ENCODE data around the gene ISL2. TPM values are rescaled to one million over a fixed set of nuclear protein-coding genes. Genes with fewer than 3 reads are reported as not detected.

The ISL2 gene
- total RNA-seq, 1 donor from 2014 or later, result 0.26 TPM

DNA sequence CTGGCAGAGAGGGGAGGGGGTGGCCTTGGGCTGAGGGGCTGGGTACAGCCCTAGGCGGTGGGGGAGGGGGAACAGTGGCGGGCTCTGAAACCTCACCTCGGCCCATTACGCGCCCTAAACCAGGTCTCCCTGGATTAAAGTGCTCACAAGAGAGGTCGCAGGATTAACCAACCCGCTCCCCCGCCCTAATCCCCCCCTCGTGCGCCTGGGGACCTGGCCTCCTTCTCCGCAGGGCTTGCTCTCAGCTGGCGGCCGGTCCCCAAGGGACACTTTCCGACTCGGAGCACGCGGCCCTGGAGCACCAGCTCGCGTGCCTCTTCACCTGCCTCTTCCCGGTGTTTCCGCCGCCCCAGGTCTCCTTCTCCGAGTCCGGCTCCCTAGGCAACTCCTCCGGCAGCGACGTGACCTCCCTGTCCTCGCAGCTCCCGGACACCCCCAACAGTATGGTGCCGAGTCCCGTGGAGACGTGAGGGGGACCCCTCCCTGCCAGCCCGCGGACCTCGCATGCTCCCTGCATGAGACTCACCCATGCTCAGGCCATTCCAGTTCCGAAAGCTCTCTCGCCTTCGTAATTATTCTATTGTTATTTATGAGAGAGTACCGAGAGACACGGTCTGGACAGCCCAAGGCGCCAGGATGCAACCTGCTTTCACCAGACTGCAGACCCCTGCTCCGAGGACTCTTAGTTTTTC is 4.9 kb downstream of the ISL2 start:
- DNase-seq (ENCODE audit: low read depth, low spot score), result no peak

DNA sequence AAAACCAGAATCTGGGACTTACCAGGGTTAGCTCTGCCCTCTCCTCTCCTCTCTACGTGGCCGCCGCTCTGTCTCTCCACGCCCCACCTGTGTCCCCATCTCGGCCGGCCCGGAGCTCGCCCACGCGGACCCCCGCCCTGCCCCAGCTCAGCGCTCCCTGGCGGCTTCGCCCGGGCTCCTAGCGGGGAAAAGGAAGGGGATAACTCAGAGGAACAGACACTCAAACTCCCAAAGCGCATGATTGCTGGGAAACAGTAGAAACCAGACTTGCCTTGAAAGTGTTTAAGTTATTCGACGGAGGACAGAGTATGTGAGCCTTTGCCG is 5.4 kb downstream of the ISL2 start:
- DNase-seq (ENCODE audit: low read depth, low spot score), result no peak

DNA sequence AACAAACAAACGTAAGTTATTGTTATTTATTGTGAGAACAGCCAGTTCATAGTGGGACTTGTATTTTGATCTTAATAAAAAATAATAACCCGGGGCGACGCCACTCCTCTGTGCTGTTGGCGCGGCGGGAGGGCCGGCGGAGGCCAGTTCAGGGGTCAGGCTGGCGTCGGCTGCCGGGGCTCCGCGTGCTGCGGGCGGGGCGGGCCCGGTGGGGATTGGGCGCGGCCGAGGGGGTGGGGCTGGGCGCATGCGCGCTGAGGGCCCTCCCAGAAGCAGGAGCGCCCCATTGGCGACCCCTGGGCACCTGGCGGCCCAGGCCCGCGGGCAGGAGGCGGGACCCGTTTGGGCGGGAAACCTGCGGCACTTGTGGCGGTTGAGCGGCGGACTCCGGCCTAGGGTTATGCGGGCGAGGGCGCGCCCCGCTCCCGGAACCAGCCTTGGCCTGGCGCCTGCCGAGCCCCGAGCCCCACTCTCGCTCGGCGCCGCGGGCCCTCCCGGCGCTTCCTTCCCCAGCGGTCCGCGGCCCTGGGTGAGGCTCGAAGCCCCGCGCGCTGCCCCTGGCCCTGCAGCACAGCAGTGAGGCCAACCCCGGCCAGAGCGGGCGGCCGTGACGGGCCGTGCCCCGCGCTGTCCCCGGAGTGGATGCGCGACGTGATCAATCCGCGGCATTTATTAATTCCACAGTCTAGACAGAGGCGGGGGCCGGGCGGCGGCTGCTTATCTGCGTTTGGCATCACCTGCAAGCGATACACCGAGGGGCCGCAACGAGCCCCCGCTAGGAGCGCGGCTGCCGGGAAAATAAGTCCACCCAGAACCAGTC is 6.0 kb downstream of the ISL2 start:
- DNase-seq (ENCODE audit: low read depth, low spot score), result no peak

DNA sequence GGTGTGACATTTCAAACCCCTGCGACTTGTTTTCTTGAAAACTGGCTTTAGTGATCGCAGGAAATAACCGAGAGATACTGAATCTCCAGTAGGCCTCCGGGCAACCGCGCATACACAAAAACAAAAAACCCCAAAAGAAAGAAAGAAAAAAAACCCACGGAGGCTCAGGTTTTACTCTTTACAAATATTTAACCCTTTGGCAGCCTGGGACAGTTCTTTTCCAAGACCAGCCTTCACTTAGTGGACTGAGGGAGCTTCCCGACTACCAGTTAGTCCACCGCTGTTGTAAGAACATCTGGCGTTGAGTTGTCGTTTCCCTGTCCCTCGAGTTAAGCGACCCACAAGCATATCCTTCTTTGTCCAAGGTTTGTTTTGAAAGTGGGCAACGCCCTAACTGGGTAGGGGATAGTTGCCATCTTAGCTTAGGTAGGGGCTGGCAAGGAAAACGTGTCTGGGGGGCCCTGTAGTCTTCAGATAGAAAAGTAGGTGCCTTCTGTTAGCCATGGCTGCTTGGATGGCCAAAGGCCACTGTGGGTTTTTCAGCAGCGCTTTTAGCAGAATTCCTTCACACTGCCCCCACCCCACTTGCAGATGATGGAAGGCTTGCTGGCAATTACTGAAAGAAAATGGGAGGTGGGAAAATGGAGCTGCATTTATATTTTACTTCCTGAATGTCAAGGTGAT is 6.9 kb downstream of the ISL2 start:
- no peak for DNase-seq (ENCODE audit: low read depth, low spot score)

DNA sequence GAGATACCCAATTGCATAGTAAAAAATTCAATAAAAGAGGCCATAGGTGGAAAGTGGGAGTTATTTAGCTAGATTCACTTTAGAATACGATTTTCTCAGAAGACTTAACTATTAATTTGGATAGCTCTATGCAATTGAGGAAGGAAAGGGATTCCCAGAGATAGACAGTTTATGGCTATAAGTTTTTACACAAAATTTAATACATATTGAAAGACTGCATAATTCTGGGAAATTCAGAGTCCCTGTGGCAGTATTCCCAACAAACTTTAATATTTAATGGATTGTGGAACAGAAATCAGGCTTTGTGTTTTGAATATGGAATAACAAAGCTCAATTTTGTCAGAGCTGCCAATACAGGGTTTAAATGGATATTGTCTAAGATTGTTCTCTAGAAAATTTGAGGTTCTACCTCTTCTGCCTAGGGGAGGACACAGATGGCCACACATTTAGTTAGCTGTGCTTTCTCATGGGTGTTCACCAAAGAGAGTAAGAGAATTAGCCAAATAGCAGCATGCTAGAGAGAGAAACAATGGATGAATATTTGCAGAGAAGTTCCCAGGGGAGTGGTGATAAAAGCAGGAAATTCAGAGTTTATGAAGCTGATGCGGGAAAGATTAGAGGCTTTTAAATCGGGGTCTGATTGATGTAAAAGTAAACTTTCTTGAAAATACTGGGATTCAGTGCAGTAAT is 8.5 kb downstream of the ISL2 start:
- no peak for DNase-seq (ENCODE audit: low read depth, low spot score)

DNA sequence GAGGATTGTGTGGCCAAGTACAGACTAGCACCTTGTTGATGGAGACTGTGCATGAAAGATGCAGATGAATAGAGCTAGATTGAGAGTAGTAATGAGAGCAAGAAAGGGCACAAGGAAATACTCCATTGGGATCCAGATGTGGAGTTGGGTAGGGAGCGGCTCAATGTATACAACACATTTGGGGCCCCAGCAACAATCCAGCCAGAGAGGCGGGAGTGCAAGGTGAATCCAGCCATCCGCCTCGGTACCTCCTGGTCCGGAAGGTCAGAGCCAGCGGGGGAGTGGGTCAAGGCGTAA is 9.0 kb downstream of the ISL2 start:
- DNase-seq (ENCODE audit: low read depth, low spot score), result no peak

DNA sequence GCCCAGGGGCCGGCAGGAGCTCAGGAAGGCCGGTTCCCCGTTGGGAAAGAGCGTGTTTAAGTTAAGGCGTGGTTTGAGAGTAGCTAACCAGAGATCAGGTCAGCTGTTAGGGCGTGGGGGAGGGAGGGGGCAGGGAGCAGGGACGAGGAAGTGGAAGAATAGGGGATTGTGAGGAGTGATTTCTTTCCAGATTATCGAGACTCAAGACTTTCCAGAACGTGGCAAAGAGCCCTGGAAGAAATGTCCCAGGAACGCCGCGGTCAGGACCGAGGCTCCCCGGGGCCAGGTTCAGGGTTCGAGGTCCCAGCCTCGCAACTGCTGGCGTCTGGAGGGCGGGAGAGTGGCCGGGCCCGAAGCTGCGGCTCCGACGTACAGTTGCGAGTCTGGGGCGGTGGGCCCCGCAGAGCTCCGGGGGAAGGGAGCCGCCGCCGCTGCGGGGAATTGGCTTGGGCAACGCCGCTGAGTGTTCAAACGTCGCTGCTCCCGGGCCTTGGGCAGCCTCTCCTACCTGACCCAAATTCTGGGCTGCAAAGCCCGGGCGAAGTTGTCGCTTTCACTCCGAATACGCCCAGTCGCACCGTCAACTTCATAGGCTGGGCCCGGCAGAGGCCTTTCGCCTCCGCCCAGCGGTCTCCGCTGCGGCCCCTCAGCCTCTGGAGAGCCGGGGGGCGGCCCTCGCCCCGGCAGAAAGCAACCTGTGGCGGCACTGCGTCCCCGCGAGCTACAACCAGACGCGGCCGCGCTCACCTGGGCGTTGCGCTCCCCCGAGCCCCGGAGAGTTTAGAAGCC is 9.5 kb downstream of the ISL2 start:
- no peak for DNase-seq (ENCODE audit: low read depth, low spot score)

DNA sequence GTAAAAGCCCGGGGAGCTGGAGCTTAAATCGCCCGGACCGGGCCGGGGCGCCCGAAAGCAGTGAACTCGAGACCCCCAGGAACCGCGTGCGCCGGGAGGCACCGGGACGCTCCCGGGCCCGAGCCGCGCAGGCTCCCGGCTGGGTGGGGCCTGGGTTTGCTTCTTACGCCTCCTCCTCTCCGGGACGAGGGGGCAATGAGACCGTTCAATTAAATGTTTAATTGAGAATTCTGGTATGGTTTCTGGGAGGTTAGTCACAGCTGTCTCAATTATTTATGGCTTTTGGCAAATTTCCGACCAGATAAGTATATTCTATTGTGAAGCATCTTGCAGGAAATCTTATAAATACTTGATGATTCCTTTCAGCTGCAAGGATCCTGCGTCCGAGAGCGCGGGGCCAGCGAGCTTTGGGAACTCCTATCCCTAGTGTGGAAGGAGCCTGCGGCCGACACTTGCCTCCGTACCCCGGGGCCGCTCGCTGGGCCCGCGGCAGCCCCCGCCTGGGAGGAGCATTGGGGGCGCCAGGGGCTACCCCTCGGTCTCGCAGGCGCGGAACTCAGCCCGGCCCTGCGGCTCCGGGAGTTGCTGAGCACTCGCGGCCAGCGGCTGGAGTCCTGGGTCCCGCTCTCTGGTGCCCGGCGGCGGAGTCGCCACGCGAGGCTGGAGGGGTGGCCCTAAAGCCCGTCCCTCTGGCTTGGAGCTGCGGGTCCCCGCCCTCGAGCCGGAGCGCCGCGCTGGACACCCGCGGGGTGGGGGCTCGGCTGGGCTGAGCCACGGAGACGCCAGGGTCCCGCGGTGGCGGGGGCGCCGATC is 10.3 kb downstream of the ISL2 start:
- no peak for DNase-seq (ENCODE audit: low read depth, low spot score)

DNA sequence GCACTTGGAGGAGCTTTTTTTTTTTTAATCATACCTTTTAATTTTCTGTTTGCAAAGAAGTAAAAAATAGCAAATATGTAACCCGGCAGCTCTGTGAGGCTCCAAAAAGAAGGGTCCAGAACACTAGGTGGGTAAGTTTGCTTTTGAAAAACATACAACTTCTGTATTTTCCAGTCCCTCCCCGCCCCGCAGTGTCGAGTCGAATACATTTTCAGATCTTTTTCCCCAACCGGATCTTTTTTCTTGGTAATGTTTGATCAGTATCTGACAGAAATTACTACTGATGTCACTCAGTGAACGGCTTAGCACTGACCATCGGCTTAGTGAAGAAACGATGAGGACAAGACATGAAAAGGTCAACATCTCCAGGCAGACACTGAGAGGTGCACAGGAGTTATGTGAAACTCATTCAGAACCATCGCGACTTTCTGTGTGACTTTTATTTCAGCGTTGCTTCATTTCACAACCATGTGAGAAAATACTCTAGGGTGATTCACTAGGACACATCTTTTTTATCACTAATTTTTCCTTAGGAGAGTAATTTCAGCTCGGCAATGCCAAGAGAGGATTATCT is 11.0 kb downstream of the ISL2 start:
- no peak for DNase-seq (ENCODE audit: low read depth, low spot score)

DNA sequence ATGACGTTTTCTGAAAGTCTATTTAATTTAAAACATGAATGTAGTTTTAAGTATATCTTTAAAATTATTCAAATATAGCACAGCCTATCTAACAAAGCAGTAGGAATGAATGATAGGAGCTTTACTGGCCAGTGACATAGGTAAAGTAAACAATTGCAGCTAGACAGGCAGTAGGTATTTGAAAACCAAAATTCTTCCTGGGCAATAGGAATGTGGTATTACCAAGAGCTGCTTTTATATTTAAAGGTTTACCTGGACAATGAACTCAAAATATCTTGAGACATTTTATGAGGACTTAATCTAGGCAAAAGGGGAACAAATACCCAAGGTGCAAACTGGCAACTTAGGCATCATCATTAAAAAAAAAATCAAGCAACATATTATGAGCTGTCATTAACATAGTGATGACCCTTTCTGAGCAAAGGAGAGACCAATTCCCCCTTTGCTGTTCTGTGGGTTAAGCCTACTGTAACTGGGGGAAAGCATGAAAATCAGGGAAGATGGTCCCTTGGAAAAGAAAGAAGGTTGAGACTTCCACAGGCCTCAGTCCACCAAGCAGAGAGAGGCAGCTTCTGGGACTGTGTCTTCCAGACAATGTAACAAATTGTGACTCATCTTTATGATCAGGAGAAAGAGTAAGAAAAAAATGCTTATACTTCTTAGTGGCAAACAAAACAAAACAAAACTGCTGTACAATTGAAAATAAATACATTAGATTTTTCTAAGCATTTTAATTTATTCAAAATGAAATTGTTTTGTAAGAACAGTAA is 12.9 kb downstream of the ISL2 start:
- no peak for DNase-seq (ENCODE audit: low read depth, low spot score)

DNA sequence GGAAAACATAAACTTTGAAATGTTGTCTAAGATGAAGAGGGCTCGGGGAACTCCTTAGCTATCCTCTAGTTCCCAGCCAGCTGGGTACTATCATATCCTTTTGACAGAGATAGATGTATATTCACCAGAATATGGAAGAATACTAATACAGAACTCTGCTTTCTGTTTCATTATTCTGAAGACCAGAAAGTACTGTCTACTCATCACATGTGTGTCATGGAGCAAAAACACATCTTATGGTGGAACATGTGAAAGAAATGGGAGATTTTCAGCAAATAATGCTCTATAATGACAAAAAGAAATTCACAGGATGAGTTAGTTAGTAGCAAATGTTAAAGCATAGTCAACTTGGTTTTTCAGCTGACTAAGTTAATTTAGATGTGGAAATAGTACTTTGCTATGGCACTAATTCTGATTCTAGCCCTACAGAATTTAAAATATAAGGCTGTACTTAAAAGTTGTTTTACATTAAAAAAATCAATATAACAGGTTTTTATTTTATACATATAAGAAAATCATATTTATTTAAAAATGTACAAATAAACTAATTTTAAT is 16.5 kb downstream of the ISL2 start:
- DNase-seq (ENCODE audit: low read depth, low spot score), result no peak

DNA sequence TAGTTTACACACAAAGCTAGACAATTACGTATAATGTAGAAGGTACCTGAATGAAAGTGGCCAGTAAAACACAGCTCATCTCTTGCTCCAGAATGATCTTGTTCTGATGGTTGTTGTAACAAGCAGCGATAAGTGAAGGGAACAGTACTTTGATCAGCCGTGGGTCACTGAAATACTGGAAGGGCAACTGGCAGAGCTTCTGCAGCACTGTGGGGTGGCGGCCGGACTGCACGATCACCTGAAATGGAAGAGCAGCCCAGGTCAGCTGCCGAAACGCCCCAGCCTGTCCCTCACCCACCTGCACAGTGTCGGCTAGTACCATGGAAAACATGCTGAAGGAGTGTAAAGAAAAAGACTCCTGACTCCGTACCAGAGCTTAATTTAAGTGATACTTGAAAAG is 17.3 kb downstream of the ISL2 start:
- DNase-seq (ENCODE audit: low read depth, low spot score), result no peak

DNA sequence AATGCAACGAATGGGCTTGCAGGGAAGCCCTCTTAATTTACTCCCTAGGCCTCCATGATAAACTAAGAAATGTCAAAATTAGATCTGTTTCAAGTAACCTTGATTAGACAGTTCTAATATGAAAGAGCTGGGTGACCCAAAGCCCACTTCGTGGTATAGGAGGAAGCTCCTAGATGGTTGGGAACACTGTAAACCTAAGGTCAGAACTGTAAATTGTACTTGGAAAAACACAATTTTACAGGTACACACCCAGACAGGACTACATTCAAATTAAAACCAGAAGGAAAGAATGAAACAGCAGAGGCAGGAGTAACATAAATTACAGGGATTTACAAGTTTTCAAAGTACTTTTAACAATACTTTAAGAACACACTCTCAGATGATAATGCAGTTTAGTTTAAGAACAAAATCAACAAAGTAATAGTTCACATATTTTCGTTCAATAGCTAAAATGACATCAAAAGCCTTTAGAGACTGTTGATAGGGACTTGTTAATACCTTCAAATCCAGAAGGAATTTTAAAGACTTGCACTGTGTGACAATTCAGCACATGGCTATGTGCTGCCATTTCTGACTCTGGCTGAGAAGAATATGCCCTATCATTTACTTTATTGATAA is 18.4 kb downstream of the ISL2 start:
- no peak for DNase-seq (ENCODE audit: low read depth, low spot score)

DNA sequence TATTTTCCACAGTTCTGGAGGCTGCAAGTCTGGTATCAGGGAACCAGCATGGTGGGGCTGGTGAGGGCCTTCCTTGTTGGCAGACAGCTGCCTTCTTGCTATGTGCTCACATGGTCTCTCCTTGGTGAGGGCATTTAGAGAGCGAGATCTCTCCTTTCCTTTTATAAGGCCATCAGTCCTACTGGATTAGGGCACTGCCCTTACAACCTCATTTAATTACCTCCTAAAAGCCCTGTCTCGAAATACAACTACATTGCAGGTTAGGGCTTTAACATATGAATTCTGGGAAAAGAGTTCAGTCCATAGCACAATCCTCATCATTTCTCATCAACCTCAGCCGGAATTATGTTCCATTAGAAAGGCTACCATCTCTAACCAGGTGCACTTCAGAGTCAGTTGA is 21.9 kb downstream of the ISL2 start:
- no peak for DNase-seq (ENCODE audit: low read depth, low spot score)

DNA sequence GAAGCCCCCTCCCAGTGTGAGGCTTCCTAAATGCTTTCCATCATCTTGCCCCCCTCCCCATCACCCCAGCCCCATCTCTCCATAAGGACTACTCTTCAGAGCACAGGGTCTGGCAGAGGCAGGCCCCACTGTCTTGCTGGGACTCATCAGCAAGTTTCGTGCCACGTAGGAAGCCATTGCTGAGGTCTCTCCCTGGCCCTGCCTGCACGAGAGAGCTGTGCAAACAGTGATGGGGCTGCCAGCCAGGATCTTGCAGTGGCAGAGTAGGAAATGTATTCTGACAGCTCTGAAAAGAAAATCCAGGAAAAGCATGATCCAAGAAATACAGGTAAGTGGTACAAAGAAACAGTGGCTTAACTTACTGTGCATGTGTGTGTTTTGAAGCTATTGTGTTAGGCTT is 22.6 kb downstream of the ISL2 start:
- no peak for DNase-seq (ENCODE audit: low read depth, low spot score)

DNA sequence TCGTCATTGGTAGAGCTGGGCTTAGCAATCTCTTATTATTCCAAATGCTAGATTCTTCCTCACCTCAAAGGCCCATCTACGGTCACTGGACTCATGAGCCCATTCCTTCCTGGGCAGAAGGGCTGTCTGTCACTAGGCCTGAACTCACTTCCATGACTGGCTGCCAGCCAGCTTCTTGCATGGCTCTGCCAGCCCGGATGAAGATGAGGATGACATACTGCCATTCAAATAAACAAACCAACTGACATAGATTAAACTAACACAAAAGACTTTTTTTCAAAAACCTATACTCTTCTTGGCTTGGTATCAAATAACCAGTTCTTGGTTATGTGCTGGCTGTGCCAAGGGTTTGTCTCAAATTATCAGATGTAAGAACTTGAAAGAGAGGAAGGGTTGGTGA is 23.8 kb downstream of the ISL2 start:
- DNase-seq (ENCODE audit: low read depth, low spot score), result no peak

DNA sequence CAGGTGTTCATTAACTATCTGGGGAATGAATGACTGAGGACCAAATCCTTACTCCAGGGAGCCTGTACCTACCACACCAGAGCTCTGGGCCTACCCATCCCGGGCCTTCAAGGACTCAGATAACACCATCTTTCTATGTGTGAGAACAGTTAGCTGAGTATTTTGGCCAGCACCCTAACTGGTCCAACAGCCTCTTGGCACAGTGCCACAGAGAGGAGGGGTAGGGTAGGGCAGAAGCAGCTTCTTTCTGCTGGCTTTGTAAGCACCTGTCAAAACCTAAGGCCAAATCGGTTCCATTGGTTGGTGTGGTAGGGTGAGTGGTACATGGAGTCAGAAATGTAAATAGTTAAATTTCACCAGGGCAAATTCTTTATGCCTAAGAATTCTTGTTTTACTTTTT is 26.7 kb downstream of the ISL2 start:
- DNase-seq (ENCODE audit: low read depth, low spot score), result no peak

DNA sequence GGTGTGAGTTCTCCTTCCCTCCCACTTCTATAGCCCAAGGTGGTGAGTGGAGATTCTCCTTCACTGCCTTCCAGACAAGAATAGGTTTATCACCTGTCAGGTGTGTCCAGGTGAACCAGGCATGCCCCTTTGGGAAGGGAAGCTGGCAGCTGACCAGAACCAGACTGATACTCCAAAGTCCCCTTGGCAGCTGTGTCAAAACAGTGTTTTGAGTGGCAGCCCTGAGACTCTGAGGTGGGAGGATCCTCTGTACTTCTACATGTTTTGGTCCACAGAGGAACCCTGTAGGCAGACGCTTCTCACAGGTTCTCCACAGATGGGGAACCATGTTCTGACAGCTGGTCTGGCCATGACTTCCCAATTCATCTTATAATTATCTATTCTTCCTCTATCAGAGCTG is 30.1 kb downstream of the ISL2 start:
- DNase-seq (ENCODE audit: low read depth, low spot score), result no peak

DNA sequence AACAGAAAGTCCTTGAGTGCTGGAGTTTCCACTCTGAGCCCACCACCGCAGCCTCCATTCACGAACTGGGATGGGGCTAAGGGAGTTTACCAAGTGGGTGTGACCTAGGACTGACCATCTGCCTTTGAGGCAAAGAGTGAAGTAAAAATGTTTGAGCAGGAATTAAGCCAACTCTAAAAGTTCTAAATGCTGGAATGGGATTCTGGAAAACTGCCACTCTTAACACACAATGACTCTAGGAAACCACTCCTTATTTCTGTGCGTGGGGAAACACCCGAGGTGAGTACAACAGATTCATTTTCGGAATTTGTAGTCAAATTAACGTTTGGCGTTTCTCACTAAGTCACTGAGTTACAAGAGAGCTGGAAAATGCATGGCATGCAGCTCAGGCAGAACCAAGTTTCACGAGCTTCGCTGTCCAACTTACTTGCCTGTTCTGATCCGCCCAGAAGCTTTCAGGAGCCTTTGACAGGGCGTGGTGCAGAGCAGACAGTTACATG is 31.6 kb downstream of the ISL2 start:
- no peak for DNase-seq (ENCODE audit: low read depth, low spot score)
